ENCODE measurements around the gene SPATA2L. TPM values are rescaled to one million over a fixed set of nuclear protein-coding genes. Genes with fewer than 3 reads are reported as not detected.
A peak's percentile ranks its signal among the peaks of the same experiment; 100 is the strongest.
"Not testable (repeated sequence)": the region's sequence is repeated elsewhere in the genome, so short reads cannot be mapped to it uniquely, and the experiment has no call there.

Gene SPATA2L
- total and polyA plus RNA-seq, 8 donors, result 9.7 to 41.4 (median 12.8) TPM; not detected in 1

DNA sequence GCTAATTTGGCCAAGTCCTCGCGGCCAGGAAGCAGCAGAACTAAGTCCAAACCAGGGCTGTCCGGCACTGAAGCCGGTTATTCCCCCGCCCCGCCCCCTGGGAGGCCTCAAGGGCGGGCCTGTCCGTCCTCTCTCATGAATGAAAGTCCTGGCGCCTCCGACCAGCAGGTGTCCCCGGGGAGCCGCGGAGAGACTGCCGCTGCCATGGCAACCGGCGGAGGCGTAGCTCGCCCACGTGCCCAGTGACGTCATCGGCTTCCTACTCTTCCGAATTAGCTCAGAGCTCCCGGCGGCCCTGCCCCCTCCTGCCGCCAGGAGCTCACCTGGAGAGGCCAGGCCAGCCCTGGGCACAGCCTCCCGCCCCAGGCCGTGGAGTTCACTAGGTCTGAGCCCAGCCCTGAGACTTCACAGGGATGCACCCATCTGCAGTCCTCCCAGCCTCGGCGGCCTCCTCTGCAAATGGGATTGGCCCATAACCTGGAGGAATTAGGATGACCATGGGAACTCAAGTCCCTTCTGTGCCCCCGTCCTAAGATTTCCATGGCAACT is 1.3 kb downstream of the SPATA2L start:
- 0 to 1% (median 1%) methylated on average over 11 to 30 of the region's 30 CpGs for WGBS, 5 donors
- peak overlapping the region; percentile 89 to 99 (median 94) for H3K27ac ChIP-seq
- peaks cover 0 to 29% (median 0%) of the 10 kb centered on the region in 3 donors for H3K27me3 ChIP-seq
- peaks cover 28 to 56% (median 41%) of the 10 kb centered on the region in 4 donors for H3K4me1 ChIP-seq
- TF ChIP-seq, protein P1, sequence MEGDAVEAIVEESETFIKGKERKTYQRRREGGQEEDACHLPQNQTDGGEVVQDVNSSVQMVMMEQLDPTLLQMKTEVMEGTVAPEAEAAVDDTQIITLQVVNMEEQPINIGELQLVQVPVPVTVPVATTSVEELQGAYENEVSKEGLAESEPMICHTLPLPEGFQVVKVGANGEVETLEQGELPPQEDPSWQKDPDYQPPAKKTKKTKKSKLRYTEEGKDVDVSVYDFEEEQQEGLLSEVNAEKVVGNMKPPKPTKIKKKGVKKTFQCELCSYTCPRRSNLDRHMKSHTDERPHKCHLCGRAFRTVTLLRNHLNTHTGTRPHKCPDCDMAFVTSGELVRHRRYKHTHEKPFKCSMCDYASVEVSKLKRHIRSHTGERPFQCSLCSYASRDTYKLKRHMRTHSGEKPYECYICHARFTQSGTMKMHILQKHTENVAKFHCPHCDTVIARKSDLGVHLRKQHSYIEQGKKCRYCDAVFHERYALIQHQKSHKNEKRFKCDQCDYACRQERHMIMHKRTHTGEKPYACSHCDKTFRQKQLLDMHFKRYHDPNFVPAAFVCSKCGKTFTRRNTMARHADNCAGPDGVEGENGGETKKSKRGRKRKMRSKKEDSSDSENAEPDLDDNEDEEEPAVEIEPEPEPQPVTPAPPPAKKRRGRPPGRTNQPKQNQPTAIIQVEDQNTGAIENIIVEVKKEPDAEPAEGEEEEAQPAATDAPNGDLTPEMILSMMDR (IDR thresholded peaks at IDR 0.05), result peak in 6 of 7 experiments; percentile 43 to 91 (median 76)
- peak; percentile 59 to 84 (median 66) for TF ChIP-seq POLR2AphosphoS5 (IDR thresholded peaks at IDR 0.05)
- TF ChIP-seq EP300 (IDR thresholded peaks at IDR 0.05), result no peak
- DNase-seq, result peak; percentile 99 to 100
- peak overlapping the region; percentile 70 to 80 (median 74) for H3K4me3 ChIP-seq
- intact Hi-C loops (cut with DNase I; ENCODE audit: low total_unique reads), result loop anchor here (10.0 kb wide), 1 partner anchor 165 kb away; no protein-coding TSS in a partner anchor
- H3K36me3 ChIP-seq, result peaks cover 0 to 30% (median 28%) of the 10 kb centered on the region in 4 donors
- no peaks in the 10 kb centered on the region for H3K9me3 ChIP-seq

DNA sequence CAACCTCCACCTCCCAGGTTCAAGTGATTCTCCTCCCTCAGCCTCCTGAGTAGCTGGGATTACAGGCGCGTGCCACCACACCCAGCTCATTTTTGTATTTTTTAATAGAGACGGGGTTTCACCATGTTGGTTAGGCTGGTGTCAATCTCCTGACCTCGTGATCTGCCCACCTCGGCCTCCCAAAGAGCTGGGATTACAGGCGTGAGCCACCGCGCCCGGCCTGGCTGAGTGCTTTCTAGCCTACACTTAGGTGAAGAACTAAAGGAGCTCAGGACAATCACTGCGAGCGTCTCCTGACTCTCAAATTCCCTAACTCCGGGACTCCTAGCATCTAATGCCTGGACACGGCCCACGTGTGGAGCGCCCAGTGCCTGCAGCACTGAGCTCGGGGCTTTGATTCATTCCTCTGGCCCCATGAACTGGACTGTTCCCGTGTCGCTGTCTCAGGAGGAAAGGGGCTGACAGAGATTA is 1.8 kb downstream of the SPATA2L start:
- H3K27me3 ChIP-seq, result peaks cover 0 to 28% (median 0%) of the 10 kb centered on the region in 3 donors
- H3K36me3 ChIP-seq, result peaks cover 0 to 36% (median 33%) of the 10 kb centered on the region in 4 donors
- H3K9me3 ChIP-seq, DNase-seq: not testable (repeated sequence)
- intact Hi-C loops (cut with DNase I; ENCODE audit: low total_unique reads), result loop anchor here (10.0 kb wide), 1 partner anchor 165 kb away; no protein-coding TSS in a partner anchor
- peak overlapping the region; percentile 70 to 80 (median 74) for H3K4me3 ChIP-seq
- 50 to 57% (median 53%) methylated on average over 14 to 18 of the region's 18 CpGs for WGBS, 5 donors
- peak overlapping the region; percentile 89 to 99 (median 94) for H3K27ac ChIP-seq
- H3K4me1 ChIP-seq, result peaks cover 28 to 56% (median 41%) of the 10 kb centered on the region in 4 donors

DNA sequence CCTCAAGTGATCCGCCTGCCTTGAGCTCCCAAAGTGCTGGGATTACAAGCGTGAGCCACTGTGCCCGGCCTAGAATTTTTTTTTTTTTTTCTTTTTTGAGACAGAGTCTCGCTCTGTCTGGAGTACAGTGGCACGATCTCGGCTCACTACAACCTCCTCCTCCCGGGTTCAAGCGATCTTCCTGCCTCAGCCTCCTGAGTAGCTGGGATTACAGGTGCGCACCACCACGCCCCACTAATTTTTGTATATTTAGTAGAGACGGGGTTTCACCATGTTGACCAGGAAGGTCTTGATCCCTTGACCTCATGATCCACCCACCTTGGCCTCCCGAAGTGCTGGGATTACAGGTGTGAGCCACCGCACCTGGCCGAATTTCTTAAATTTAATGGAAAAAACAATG is 2.8 kb downstream of the SPATA2L start:
- intact Hi-C loops (cut with DNase I; ENCODE audit: low total_unique reads); DNase-seq; H3K4me3 ChIP-seq; H3K27ac ChIP-seq; H3K9me3 ChIP-seq: not testable (repeated sequence)
- peaks cover 0 to 22% (median 0%) of the 10 kb centered on the region in 3 donors for H3K27me3 ChIP-seq
- H3K4me1 ChIP-seq, result peaks cover 28 to 56% (median 41%) of the 10 kb centered on the region in 4 donors
- H3K36me3 ChIP-seq, result peaks cover 9 to 45% (median 42%) of the 10 kb centered on the region in 4 donors
- 96 to 97% (median 97%) methylated on average over 14 of the region's 14 CpGs for WGBS, 5 donors

DNA sequence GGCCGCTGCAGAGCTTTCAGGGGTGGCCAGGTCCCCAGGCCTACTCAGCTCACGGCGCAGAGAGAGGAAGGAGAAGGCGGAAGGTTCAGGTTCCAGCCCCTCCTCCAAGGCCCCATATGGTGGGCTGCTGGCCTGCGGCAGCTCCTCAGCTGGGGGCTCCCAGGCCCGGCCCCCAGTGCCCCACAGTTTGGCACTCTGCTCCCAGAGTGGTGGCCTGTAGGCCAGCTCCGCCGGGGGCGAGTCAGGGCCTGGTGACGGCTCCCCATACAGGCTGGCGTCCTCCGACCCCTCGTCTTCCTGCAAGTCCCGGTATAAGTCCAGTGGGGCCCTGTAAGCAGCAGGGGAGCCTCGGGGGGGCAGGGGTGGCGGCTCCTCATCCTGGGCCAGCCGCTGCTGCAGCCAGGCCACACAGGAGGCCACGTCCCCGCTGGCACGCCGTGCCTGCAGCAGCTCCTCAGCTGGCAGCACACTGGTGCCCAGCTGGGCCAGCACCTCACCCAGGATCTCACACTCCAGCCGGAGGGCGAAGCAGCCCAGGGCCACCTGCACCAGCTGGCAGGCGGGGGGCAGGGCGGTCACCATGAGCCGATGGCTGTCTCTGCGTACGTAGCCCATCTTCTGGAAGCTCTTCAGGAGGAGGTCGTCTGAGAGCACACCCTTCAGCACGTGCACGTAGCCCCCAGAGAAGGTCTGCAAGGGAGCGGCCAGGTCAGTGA is 3.7 kb downstream of the SPATA2L start:
- WGBS, 5 donors, result 81 to 88% (median 83%) methylated on average over 25 to 32 of the region's 32 CpGs
- no peak overlapping the region for H3K27ac ChIP-seq
- H3K4me3 ChIP-seq, result no peak overlapping the region
- no peaks in the 10 kb centered on the region for H3K9me3 ChIP-seq
- DNase-seq, result peak in 1 of 2 donors; percentile 24
- peaks cover 28 to 56% (median 41%) of the 10 kb centered on the region in 4 donors for H3K4me1 ChIP-seq
- peaks cover 18 to 54% (median 52%) of the 10 kb centered on the region in 4 donors for H3K36me3 ChIP-seq
- peaks cover 0 to 18% (median 0%) of the 10 kb centered on the region in 3 donors for H3K27me3 ChIP-seq
- intact Hi-C loops (cut with DNase I; ENCODE audit: low total_unique reads), result no loop called here
- TF ChIP-seq POLR2AphosphoS5 (IDR thresholded peaks at IDR 0.05) (no peak), EP300 (IDR thresholded peaks at IDR 0.05) (no peak), POLR2A (IDR thresholded peaks at IDR 0.05) (no peak)
- TF ChIP-seq, protein P1 (IDR thresholded peaks at IDR 0.05), result no peak

DNA sequence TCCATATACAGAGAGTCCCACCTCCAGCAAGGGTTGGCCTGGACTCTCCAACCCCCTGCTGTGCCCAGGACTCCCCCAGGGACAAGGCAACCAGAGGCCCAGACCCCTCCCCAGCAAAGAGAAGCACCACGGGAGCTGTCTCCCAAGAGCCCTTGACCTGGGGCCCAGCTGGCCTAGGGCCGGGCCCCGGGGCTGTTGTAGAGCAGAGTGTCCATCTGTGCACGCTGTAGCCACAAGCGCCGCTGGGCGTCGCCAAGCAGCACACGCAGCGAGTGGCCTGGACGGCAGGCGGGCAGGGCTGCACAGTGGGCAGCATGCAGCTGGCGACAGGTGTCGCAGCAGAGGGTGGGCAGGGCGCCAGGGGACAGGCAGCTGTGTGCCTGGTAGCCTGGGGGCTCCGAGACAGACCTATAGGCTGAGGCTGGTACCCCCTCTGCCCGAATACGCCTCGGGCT is 4.3 kb downstream of the SPATA2L start:
- no peak overlapping the region for H3K4me3 ChIP-seq
- H3K9me3 ChIP-seq, result no peaks in the 10 kb centered on the region
- peaks cover 0 to 13% (median 0%) of the 10 kb centered on the region in 3 donors for H3K27me3 ChIP-seq
- DNase-seq, result peak in 1 of 2 donors; percentile 44
- TF ChIP-seq, protein P1 (IDR thresholded peaks at IDR 0.05), result no peak
- TF ChIP-seq EP300 (IDR thresholded peaks at IDR 0.05) (no peak), POLR2AphosphoS5 (IDR thresholded peaks at IDR 0.05) (peak in 1 of 3 donors; percentile 14)
- peaks cover 24 to 52% (median 37%) of the 10 kb centered on the region in 4 donors for H3K4me1 ChIP-seq
- intact Hi-C loops (cut with DNase I; ENCODE audit: low total_unique reads), result no loop called here
- peaks cover 23 to 60% (median 57%) of the 10 kb centered on the region in 4 donors for H3K36me3 ChIP-seq
- 79 to 94% (median 89%) methylated on average over 15 to 19 of the region's 19 CpGs for WGBS, 5 donors
- H3K27ac ChIP-seq, result no peak overlapping the region

All from stomach (tissue), 9 donors.